ENCODE data around the gene AKT1.

AKT1 gene

GRCh38 chr14:104739546-104740516 lies 55.7 kb downstream of the AKT1 start:
- Histone ChIP-seq H3K9me3 (ENCODE audit: control insufficient read depth, low read length) (no peaks in the 10 kb centered on the region), H3K4me1 (ENCODE audit: control insufficient read depth, insufficient read depth, low read length, poor library complexity, severe bottlenecking) (peaks cover 32% of the 10 kb centered on the region), H3K36me3 (ENCODE audit: control insufficient read depth, insufficient read depth, low read length) (no peaks in the 10 kb centered on the region), H3K27ac (ENCODE audit: low read depth, low read length, severe bottlenecking) (no peak overlapping the region), H3K4me3 (ENCODE audit: extremely low read depth, insufficient read depth, low read length, poor library complexity, severe bottlenecking) (no peak overlapping the region)
- WGBS, 2 experiments (ENCODE audit: insufficient coverage in 2 of 2) = 92 to 94% methylated on average over 25 to 28 of the region's 29 CpGs

GRCh38 chr14:104739026-104739425 lies 56.5 kb downstream of the AKT1 start:
- WGBS, 2 experiments (ENCODE audit: insufficient coverage in 2 of 2) = 94 to 97% methylated on average over 15 to 17 of the region's 17 CpGs
- Histone ChIP-seq H3K36me3 (ENCODE audit: control insufficient read depth, insufficient read depth, low read length) (no peaks in the 10 kb centered on the region), H3K4me1 (ENCODE audit: control insufficient read depth, insufficient read depth, low read length, poor library complexity, severe bottlenecking) (peaks cover 32% of the 10 kb centered on the region), H3K4me3 (ENCODE audit: extremely low read depth, insufficient read depth, low read length, poor library complexity, severe bottlenecking) (no peak overlapping the region), H3K9me3 (ENCODE audit: control insufficient read depth, low read length) (no peaks in the 10 kb centered on the region), H3K27ac (ENCODE audit: low read depth, low read length, severe bottlenecking) (no peak overlapping the region)

- 95 to 98% methylated on average over 17 to 18 of the region's 18 CpGs for WGBS, 2 experiments (ENCODE audit: insufficient coverage in 2 of 2)
- Histone ChIP-seq H3K9me3 (ENCODE audit: control insufficient read depth, low read length) (no peaks in the 10 kb centered on the region), H3K36me3 (ENCODE audit: control insufficient read depth, insufficient read depth, low read length) (no peaks in the 10 kb centered on the region), H3K27ac (ENCODE audit: low read depth, low read length, severe bottlenecking) (no peak overlapping the region), H3K4me1 (ENCODE audit: control insufficient read depth, insufficient read depth, low read length, poor library complexity, severe bottlenecking) (peaks cover 32% of the 10 kb centered on the region), H3K4me3 (ENCODE audit: extremely low read depth, insufficient read depth, low read length, poor library complexity, severe bottlenecking) (no peak overlapping the region)
Observed at GRCh38 chr14:104738375-104739019, 57.1 kb downstream of the AKT1 start.

GRCh38 chr14:104735830-104736642 lies 59.5 kb downstream of the AKT1 start:
- no peak overlapping the region for H3K27ac ChIP-seq (ENCODE audit: low read depth, low read length, severe bottlenecking)
- WGBS, 2 experiments (ENCODE audit: insufficient coverage in 2 of 2) = 88% methylated on average over 23 to 26 of the region's 26 CpGs

DNA sequence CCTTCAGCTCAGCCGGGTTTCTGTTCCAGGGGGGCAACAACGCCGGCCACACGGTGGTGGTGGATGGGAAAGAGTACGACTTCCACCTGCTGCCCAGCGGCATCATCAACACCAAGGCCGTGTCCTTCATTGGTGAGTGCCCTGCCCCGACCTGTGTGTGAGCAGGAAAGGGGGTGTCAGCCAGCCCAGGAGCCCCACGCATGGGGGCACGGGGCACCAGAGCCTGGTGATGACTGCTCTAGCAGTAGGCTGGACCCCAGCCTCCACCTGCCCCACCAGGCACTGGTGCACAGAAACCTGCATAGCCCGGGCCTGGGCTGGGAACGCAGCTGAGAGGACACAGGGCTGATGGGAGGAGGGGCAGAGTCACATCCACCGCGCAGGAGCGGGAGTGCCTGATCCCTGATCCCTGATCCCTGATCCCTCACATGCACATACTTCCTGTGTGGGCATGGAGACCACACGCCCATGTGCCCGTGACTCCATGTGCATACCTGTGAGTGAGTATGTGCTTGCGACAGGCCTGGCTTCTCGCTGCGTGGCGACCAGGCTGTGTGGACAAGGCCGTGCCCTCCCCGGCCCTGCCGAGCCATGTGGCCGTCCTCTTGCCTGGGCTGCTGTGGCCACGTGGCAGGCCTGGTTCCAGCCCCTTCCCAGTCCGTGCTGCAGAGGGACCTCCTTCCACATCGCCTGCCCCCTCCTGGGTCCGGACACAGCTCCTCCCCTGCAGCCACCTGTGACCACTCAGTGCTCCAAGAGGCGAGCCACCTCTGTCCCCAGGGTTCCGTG lies 60.4 kb downstream of the AKT1 start:
- H3K9me3 ChIP-seq (ENCODE audit: control insufficient read depth, low read length) = no peaks in the 10 kb centered on the region
- WGBS, 2 experiments (ENCODE audit: insufficient coverage in 2 of 2) = 89 to 90% methylated on average over 27 to 28 of the region's 31 CpGs

More at GRCh38 chr14:104735830-104736642, 59.5 kb downstream of the AKT1 start:
- no peaks in the 10 kb centered on the region for H3K36me3 ChIP-seq (ENCODE audit: control insufficient read depth, insufficient read depth, low read length)
- peaks cover 17% of the 10 kb centered on the region for H3K4me1 ChIP-seq (ENCODE audit: control insufficient read depth, insufficient read depth, low read length, poor library complexity, severe bottlenecking)
- no peak overlapping the region for H3K4me3 ChIP-seq (ENCODE audit: extremely low read depth, insufficient read depth, low read length, poor library complexity, severe bottlenecking)
- no peaks in the 10 kb centered on the region for H3K9me3 ChIP-seq (ENCODE audit: control insufficient read depth, low read length)

GRCh38 chr14:104734601-104734990 lies 61.0 kb downstream of the AKT1 start:
- 84 to 96% methylated on average over 7 to 8 of the region's 9 CpGs for WGBS, 2 experiments (ENCODE audit: insufficient coverage in 2 of 2)
- H3K9me3 ChIP-seq (ENCODE audit: control insufficient read depth, low read length) = no peaks in the 10 kb centered on the region
- no peak overlapping the region for H3K4me3 ChIP-seq (ENCODE audit: extremely low read depth, insufficient read depth, low read length, poor library complexity, severe bottlenecking)
- H3K36me3 ChIP-seq (ENCODE audit: control insufficient read depth, insufficient read depth, low read length) = no peaks in the 10 kb centered on the region
- H3K4me1 ChIP-seq (ENCODE audit: control insufficient read depth, insufficient read depth, low read length, poor library complexity, severe bottlenecking) = peaks cover 17% of the 10 kb centered on the region
- no peak overlapping the region for H3K27ac ChIP-seq (ENCODE audit: low read depth, low read length, severe bottlenecking)

More for the DNA sequence above, 60.4 kb downstream of the AKT1 start:
- Histone ChIP-seq H3K4me1 (ENCODE audit: control insufficient read depth, insufficient read depth, low read length, poor library complexity, severe bottlenecking) (peaks cover 17% of the 10 kb centered on the region), H3K36me3 (ENCODE audit: control insufficient read depth, insufficient read depth, low read length) (no peaks in the 10 kb centered on the region), H3K27ac (ENCODE audit: low read depth, low read length, severe bottlenecking) (no peak overlapping the region), H3K4me3 (ENCODE audit: extremely low read depth, insufficient read depth, low read length, poor library complexity, severe bottlenecking) (no peak overlapping the region)

- Histone ChIP-seq H3K27ac (ENCODE audit: low read depth, low read length, severe bottlenecking) (no peak overlapping the region), H3K36me3 (ENCODE audit: control insufficient read depth, insufficient read depth, low read length) (no peaks in the 10 kb centered on the region), H3K9me3 (ENCODE audit: control insufficient read depth, low read length) (no peaks in the 10 kb centered on the region), H3K4me1 (ENCODE audit: control insufficient read depth, insufficient read depth, low read length, poor library complexity, severe bottlenecking) (peaks cover 17% of the 10 kb centered on the region), H3K4me3 (ENCODE audit: extremely low read depth, insufficient read depth, low read length, poor library complexity, severe bottlenecking) (no peak overlapping the region)
- 77 to 89% methylated on average over 2 of the region's 6 CpGs for WGBS, 2 experiments (ENCODE audit: insufficient coverage in 2 of 2)
Observed at GRCh38 chr14:104734051-104734587, 61.4 kb downstream of the AKT1 start.

- no peak overlapping the region for H3K27ac ChIP-seq (ENCODE audit: low read depth, low read length, severe bottlenecking)
- H3K36me3 ChIP-seq (ENCODE audit: control insufficient read depth, insufficient read depth, low read length) = no peaks in the 10 kb centered on the region
- H3K4me1 ChIP-seq (ENCODE audit: control insufficient read depth, insufficient read depth, low read length, poor library complexity, severe bottlenecking) = peaks cover 17% of the 10 kb centered on the region
- 92 to 95% methylated on average over 14 to 23 of the region's 23 CpGs for WGBS, 2 experiments (ENCODE audit: insufficient coverage in 2 of 2)
- H3K4me3 ChIP-seq (ENCODE audit: extremely low read depth, insufficient read depth, low read length, poor library complexity, severe bottlenecking) = no peak overlapping the region
- H3K9me3 ChIP-seq (ENCODE audit: control insufficient read depth, low read length) = no peaks in the 10 kb centered on the region
Observed at GRCh38 chr14:104732931-104733681, 62.4 kb downstream of the AKT1 start.

- 83 to 87% methylated on average over 10 to 14 of the region's 14 CpGs for WGBS, 2 experiments (ENCODE audit: insufficient coverage in 2 of 2)
Observed at GRCh38 chr14:104732355-104732804, 63.2 kb downstream of the AKT1 start.

More at GRCh38 chr14:104732355-104732804, 63.2 kb downstream of the AKT1 start:
- Histone ChIP-seq H3K4me3 (ENCODE audit: extremely low read depth, insufficient read depth, low read length, poor library complexity, severe bottlenecking) (no peak overlapping the region), H3K4me1 (ENCODE audit: control insufficient read depth, insufficient read depth, low read length, poor library complexity, severe bottlenecking) (peaks cover 17% of the 10 kb centered on the region), H3K27ac (ENCODE audit: low read depth, low read length, severe bottlenecking) (no peak overlapping the region), H3K36me3 (ENCODE audit: control insufficient read depth, insufficient read depth, low read length) (no peaks in the 10 kb centered on the region), H3K9me3 (ENCODE audit: control insufficient read depth, low read length) (no peaks in the 10 kb centered on the region)
